Stimulated activated naive CD8-positive, alpha-beta T cell treated with anti-CD3 and anti-CD28 coated beads, Interleukin-15, Interleukin-2, amounts not matched to agents 100 ng/mL and 50 ng/mL, for 24 hours (primary cell): ENCODE data around the gene KDM8.
A peak's percentile ranks its signal among the peaks of the same experiment; 100 is the strongest.
"Not testable (repeated sequence)": the region's sequence is repeated elsewhere in the genome, so short reads cannot be mapped to it uniquely, and the experiment has no call there.

Source experiments
- H3K27ac Mint-ChIP-seq: one replicate; pipeline ENCODE4 v1.8.0; 2021; ENCODE audit warnings: mild to moderate bottlenecking, mixed read lengths
- H3K27me3 Mint-ChIP-seq: one replicate; pipeline ENCODE4 v1.8.0; 2021; ENCODE audit warnings: mixed read lengths
- H3K36me3 Mint-ChIP-seq: one replicate; pipeline ENCODE4 v1.8.0; 2021; ENCODE audit warnings: low read depth, mixed read lengths
- H3K4me1 Mint-ChIP-seq: one replicate; pipeline ENCODE4 v1.8.0; 2021; ENCODE audit warnings: low read depth, mixed read lengths
- H3K4me3 Mint-ChIP-seq: one replicate; pipeline ENCODE4 v1.8.0; 2021; ENCODE audit warnings: mild to moderate bottlenecking, mixed read lengths
- H3K9me3 Mint-ChIP-seq: one replicate; pipeline ENCODE4 v1.8.0; 2021; ENCODE audit warnings: mixed read lengths

Gene KDM8

DNA sequence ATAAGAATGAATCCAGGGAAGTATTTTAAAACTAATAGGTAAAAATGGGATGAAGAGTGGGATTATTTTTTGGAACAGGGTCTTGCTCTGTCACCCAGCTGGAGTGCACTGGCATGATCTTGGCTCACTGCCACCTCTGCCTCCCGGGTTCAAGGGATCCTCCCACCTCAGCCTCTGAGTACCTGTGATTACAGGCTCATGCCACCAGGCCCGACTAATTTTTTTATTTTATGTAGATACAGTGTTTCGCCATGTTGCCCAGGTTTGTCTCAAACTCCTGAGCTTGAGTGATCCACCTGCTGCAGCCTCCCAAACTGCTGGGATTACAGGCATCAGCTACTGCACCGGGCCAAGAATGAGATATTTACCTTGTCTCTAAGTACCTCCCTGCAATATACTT, 43.1 kb downstream of the KDM8 start:
- peaks cover 95% of the 10 kb centered on the region for H3K4me1 Mint-ChIP-seq
- peaks cover 60% of the 10 kb centered on the region for H3K36me3 Mint-ChIP-seq
- H3K27me3 Mint-ChIP-seq = no peaks in the 10 kb centered on the region
- peak overlapping the region; percentile 3 for H3K4me3 Mint-ChIP-seq
- H3K27ac Mint-ChIP-seq = peak overlapping the region; percentile 97
- H3K9me3 Mint-ChIP-seq = no peaks in the 10 kb centered on the region

DNA sequence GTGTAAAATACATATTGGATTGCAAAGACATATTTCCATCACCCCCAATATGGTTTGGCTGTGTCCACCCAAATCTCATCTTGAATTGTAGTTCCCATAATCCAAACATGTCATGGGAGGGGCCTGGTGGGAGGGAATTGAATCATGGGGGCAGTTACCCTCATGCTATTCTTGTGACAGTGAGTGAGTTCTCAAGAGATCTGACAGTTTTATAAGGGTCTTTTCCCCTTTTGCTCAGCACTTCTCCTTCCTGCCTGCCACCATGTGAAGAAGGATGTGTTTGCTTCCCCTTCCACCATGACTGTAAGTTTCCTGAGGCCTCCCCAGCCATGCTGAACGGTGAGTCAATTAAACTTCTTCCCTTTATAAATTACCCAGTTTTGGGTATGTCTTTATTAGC, 43.8 kb downstream of the KDM8 start:
- H3K27me3 Mint-ChIP-seq, H3K4me3 Mint-ChIP-seq, H3K9me3 Mint-ChIP-seq: not testable (repeated sequence)
- Mint-ChIP-seq H3K36me3 (peaks cover 65% of the 10 kb centered on the region), H3K27ac (peak overlapping the region; percentile 97), H3K4me1 (peaks cover 95% of the 10 kb centered on the region)

- Mint-ChIP-seq H3K9me3 (no peaks in the 10 kb centered on the region), H3K27ac (peak overlapping the region; percentile 75), H3K4me1 (peaks cover 95% of the 10 kb centered on the region), H3K36me3 (peaks cover 68% of the 10 kb centered on the region), H3K27me3 (no peaks in the 10 kb centered on the region), H3K4me3 (peak overlapping the region; percentile 38)
Measured at GRCh38 chr16:27248036-27248435, 44.7 kb downstream of the KDM8 start.

DNA sequence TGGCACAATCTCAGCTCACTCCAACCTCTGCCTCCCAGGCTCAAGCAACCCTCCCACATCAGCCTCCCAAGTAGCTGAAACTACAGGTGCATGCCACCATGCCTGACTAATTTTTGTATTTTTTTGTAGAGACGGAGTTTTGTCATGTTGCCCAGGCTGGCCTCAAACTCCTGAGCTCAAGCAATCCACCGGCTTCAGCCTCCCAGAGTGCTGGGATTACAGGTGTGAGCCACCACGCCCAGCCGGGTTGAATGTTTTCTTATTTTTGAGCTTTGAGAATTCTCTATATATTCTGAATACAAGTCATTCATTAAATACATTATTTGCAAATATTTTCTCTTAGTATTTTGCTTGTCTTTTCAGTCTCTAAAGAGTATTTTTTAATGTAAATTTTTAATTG, 45.6 kb downstream of the KDM8 start:
- not testable (repeated sequence) for H3K4me3 Mint-ChIP-seq, H3K9me3 Mint-ChIP-seq, H3K27me3 Mint-ChIP-seq
- H3K4me1 Mint-ChIP-seq = peaks cover 95% of the 10 kb centered on the region
- H3K36me3 Mint-ChIP-seq = peaks cover 72% of the 10 kb centered on the region
- peak overlapping the region; percentile 59 for H3K27ac Mint-ChIP-seq

DNA sequence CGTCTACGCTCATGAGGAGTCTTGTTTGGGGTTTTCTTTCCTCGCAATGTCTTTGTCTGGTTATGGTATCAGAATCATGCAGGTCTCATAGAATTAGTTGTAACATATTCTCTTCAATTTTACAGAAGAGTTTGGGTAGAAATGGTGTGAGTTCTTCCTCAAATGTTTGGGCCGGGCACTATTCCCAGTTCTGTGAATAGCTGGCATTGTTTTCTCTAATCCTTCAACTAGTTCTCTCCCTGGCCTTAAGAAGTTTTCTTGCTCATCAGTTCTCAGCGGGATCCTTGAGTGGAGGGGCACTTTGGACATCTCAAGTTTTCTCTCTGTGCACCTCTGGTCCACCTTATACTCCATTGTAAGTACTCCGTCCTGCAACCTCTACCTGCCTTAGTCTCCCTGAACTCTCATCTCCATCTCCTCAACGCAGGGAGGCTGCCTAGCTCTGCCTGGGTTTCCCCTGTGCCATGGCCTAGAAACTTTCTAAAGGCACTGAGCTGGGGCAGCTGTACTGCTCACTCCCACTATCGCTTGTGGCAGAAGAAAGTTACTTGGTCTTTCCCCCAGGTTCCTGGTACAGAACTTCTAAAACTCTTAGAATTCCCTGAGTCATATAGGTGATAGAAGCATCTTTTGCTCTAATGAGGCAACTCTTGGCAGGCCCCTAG, 48.3 kb downstream of the KDM8 start:
- H3K27ac Mint-ChIP-seq = peak overlapping the region; percentile 98
- H3K4me1 Mint-ChIP-seq = peaks cover 95% of the 10 kb centered on the region
- H3K4me3 Mint-ChIP-seq = peak overlapping the region; percentile 19
- H3K9me3 Mint-ChIP-seq = no peaks in the 10 kb centered on the region
- peaks cover 73% of the 10 kb centered on the region for H3K36me3 Mint-ChIP-seq
- H3K27me3 Mint-ChIP-seq = no peaks in the 10 kb centered on the region

- Mint-ChIP-seq H3K4me1 (peaks cover 95% of the 10 kb centered on the region), H3K27me3 (no peaks in the 10 kb centered on the region), H3K27ac (peak overlapping the region; percentile 98), H3K4me3 (peak overlapping the region; percentile 19), H3K36me3 (peaks cover 73% of the 10 kb centered on the region), H3K9me3 (no peaks in the 10 kb centered on the region)
Measured at GRCh38 chr16:27252206-27252585, 48.9 kb downstream of the KDM8 start.

- Mint-ChIP-seq H3K27me3 (no peaks in the 10 kb centered on the region), H3K9me3 (no peaks in the 10 kb centered on the region), H3K4me3 (peak overlapping the region; percentile 75), H3K4me1 (peaks cover 95% of the 10 kb centered on the region), H3K27ac (peak overlapping the region; percentile 98), H3K36me3 (peaks cover 73% of the 10 kb centered on the region)
Measured at GRCh38 chr16:27253526-27253930, 50.2 kb downstream of the KDM8 start.

DNA sequence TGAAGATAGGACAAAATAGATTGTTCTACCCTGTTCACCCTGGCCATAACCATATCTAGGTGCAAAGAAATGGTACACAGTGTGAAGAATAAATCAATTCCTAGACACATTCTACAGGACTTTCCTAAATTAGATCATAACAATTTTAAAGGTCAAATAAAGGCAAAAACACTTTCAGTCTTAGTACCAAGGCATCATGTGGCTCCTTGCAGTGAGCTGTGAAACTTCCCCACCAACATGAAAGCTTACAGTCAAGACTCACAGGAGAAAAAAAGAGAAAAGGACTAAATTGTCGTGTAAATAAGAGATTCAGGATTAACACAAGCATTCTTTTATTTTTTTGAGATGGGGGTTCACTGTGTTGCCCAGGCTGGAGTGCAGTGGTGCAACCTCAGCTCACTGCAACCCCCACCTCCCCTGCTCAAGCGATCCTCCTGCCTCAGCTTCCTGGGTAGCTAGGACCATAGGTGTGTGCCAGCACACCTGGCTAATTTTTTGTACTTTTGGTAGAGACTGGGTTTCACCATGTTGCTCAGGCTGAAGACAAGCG, 51.0 kb downstream of the KDM8 start:
- peaks cover 73% of the 10 kb centered on the region for H3K36me3 Mint-ChIP-seq
- peak overlapping the region; percentile 75 for H3K4me3 Mint-ChIP-seq
- H3K4me1 Mint-ChIP-seq = peaks cover 96% of the 10 kb centered on the region
- no peaks in the 10 kb centered on the region for H3K27me3 Mint-ChIP-seq
- peak overlapping the region; percentile 98 for H3K27ac Mint-ChIP-seq
- no peaks in the 10 kb centered on the region for H3K9me3 Mint-ChIP-seq

- Mint-ChIP-seq H3K27me3 (no peaks in the 10 kb centered on the region), H3K27ac (peak overlapping the region; percentile 47), H3K4me3 (no peak overlapping the region), H3K36me3 (peaks cover 61% of the 10 kb centered on the region), H3K4me1 (peaks cover 90% of the 10 kb centered on the region), H3K9me3 (no peaks in the 10 kb centered on the region)
Measured at GRCh38 chr16:27256861-27257260, 53.5 kb downstream of the KDM8 start.

DNA sequence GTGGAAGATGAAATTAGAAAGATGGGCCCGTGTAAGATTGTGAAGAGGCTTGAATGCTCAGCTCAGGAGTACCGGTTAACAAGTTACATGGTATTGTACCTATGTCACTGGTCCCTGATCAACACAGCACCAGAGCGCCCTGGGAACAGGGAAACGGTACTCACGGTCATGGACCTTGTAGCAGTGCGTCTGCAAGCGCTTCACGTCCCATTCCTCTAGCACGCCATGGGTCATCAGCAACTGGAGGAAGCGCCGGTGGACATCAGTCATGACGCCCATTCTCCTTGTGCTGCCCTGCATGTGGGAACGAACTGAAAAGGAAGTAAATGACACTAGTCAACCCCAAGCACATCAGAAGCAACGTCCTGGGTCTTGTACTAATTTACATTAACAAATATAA, 53.9 kb downstream of the KDM8 start:
- no peak overlapping the region for H3K4me3 Mint-ChIP-seq
- H3K4me1 Mint-ChIP-seq = peaks cover 90% of the 10 kb centered on the region

GRCh38 chr16:27258241-27258734, 55.0 kb downstream of the KDM8 start:
- peak overlapping the region; percentile 51 for H3K27ac Mint-ChIP-seq
- peaks cover 90% of the 10 kb centered on the region for H3K4me1 Mint-ChIP-seq
- no peaks in the 10 kb centered on the region for H3K27me3 Mint-ChIP-seq
- peaks cover 64% of the 10 kb centered on the region for H3K36me3 Mint-ChIP-seq
- no peaks in the 10 kb centered on the region for H3K9me3 Mint-ChIP-seq
- H3K4me3 Mint-ChIP-seq = no peak overlapping the region

More for the DNA sequence above, 53.9 kb downstream of the KDM8 start:
- no peaks in the 10 kb centered on the region for H3K27me3 Mint-ChIP-seq
- H3K27ac Mint-ChIP-seq = peak overlapping the region; percentile 47
- H3K9me3 Mint-ChIP-seq = no peaks in the 10 kb centered on the region
- peaks cover 62% of the 10 kb centered on the region for H3K36me3 Mint-ChIP-seq

DNA sequence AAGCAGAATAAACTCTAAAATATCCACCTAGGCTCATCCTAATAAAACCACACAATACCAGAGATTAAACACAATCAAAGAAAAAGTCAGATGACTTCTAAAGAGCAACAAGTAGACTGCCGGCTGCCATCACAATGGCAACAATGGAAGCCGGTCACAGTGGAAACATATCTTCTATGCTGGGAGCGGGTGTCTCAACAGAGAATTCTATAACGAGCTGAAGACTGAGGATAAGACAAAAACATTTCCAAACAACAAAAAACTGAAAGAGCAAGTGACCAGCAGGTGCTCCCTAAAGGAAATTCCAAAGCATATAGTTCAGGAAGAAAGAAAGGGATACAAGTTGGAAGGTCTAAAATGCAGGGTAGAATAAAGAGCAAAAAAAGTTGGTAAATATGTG, 56.4 kb downstream of the KDM8 start:
- Mint-ChIP-seq H3K27ac (peak overlapping the region; percentile 66), H3K27me3 (no peaks in the 10 kb centered on the region)

GRCh38 chr16:27262904-27263423, 59.6 kb downstream of the KDM8 start:
- H3K36me3 Mint-ChIP-seq = peaks cover 45% of the 10 kb centered on the region

More for the DNA sequence above, 56.4 kb downstream of the KDM8 start:
- Mint-ChIP-seq H3K4me1 (peaks cover 90% of the 10 kb centered on the region), H3K36me3 (peaks cover 56% of the 10 kb centered on the region), H3K4me3 (no peak overlapping the region), H3K9me3 (no peaks in the 10 kb centered on the region)

DNA sequence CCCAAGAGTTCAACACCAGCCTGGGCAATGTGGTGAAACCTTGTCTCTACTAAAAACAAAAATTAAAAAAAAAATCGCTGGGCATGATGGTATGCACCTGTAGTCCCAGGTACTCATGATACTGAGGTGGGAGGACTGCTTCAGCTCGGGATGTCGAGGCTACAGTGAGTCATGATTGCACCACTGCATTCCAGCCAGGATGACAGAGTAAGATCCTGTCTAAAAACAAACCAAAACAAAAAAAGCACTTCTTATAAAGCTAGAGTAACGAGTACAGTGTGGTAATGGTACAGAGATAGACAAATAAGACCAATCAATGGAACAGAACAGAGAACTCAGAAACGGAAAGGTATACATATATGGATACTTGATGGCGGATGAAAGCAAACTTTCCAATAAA, 60.8 kb downstream of the KDM8 start:
- no peak overlapping the region for H3K4me3 Mint-ChIP-seq
- peaks cover 79% of the 10 kb centered on the region for H3K4me1 Mint-ChIP-seq
- H3K27ac Mint-ChIP-seq = peak overlapping the region; percentile 76
- no peaks in the 10 kb centered on the region for H3K27me3 Mint-ChIP-seq
- no peaks in the 10 kb centered on the region for H3K9me3 Mint-ChIP-seq
- peaks cover 39% of the 10 kb centered on the region for H3K36me3 Mint-ChIP-seq

More at GRCh38 chr16:27262904-27263423, 59.6 kb downstream of the KDM8 start:
- Mint-ChIP-seq H3K4me1 (peaks cover 87% of the 10 kb centered on the region), H3K4me3 (peak overlapping the region; percentile 33), H3K27ac (peak overlapping the region; percentile 67)
- not testable (repeated sequence) for H3K9me3 Mint-ChIP-seq, H3K27me3 Mint-ChIP-seq

DNA sequence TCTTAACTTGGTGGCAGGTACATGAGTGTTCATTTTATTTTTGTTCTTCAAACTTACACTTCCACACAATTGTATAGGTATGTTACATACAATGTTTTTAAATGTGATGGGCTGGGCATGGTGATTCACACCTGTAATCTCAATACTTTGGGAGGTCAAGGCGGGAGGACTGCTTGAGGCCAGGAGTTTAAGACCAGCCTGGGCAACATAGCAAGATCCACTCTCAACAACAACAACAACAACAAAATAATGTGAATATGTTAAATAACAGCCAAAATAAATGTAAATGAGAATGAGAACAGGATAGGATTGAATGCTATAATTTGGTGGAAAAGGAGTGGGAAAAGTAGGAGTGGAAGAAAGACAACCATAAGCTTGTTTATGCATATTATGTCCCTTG, 62.7 kb downstream of the KDM8 start:
- H3K36me3 Mint-ChIP-seq = peaks cover 39% of the 10 kb centered on the region

More for the DNA sequence above, 62.7 kb downstream of the KDM8 start:
- Mint-ChIP-seq H3K4me1 (peaks cover 86% of the 10 kb centered on the region), H3K4me3 (peak overlapping the region; percentile 54), H3K9me3 (no peaks in the 10 kb centered on the region), H3K27me3 (no peaks in the 10 kb centered on the region), H3K27ac (peak overlapping the region; percentile 78)
